Adipose tissue (tissue), 3 donors: ENCODE results near the gene LAMC2. TPM values are rescaled to one million over a fixed set of nuclear protein-coding genes. Genes with fewer than 3 reads are reported as not detected.
"Not testable (repeated sequence)": the region's sequence is repeated elsewhere in the genome, so short reads cannot be mapped to it uniquely, and the experiment has no call there.

ENCODE experiments used
- H3K27ac ChIP-seq: one replicate; pipeline ENCODE4 v1.5.1; 2013; ENCODE audit warnings: low read depth, low read length
- WGBS, 3 donors: extraction: QIAGEN DNeasy Blood & Tissue Kit; methylation state at CpG; one replicate each; pipeline ENCODE4 v1.1.7; 2013; 5-methylcytosine and 5-hydroxymethylcytosine counted together
- polyA plus RNA-seq, 3 donors: library from polyadenylated mRNA; stranded (reverse); fragments of 200-250 nt; gene quantifications; one replicate each; pipeline ENCODE4 v1.2.3, GENCODE V29; 2013
- donor health status: healthy with polysubstance abuse.
- donor health status: Bipolar disorder and iron deficiency.
- donor health status: healthy.

The LAMC2 gene
- polyA plus RNA-seq, 3 donors, result 2.0 to 3.8 (median 2.0) TPM

- no peak overlapping the region for H3K27ac ChIP-seq
These were observed 60.4 kb downstream of the LAMC2 start for GRCh38 chr1:183246436-183246835.

DNA sequence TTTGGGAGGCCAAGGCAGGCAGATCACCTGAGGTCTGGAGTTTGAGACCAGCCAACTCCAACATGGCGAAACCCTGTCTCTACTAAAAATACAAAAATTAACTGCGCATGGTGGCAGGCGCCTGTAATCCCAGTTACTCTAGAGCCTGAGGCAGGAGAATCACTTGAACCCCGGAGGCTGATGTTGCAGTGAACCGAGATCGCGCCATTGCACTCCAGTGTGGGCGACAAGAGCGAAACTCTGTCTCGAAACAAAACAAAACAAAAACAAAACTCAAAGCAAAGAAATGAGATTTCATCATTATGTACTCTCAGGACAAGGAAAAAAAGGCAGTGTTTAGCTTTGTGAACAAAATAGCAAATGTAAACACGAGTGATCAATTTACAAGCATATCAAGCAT lies 61.0 kb downstream of the LAMC2 start:
- H3K27ac ChIP-seq, result no peak overlapping the region
- WGBS, 3 donors, result 93 to 94% (median 93%) methylated on average over 11 of the region's 11 CpGs

DNA sequence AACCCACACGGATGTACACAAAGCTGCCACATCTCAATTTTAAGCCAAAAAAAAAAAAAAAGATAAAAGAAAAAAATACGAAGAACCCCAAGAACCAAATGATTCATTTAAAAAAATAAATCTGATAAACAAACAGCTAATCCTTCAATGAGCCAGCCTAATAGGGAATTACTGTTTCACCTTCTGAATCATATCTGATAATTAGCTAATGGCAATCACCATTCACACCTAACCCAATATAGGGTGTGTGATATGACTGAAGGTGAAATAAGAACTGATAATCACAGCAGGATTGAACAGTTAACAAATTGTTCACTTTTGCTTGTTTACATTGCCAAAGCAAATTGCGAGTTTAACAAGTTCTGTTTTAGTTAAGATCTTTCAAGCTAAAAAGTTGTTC lies 61.4 kb downstream of the LAMC2 start:
- no peak overlapping the region for H3K27ac ChIP-seq
- WGBS, 3 donors, result 67 to 92% (median 88%) methylated on average over 3 of the region's 3 CpGs

GRCh38 chr1:183247931-183248330 lies 61.9 kb downstream of the LAMC2 start:
- 81 to 84% (median 82%) methylated on average over 1 of the region's 1 CpG for WGBS, 3 donors
- H3K27ac ChIP-seq, result no peak overlapping the region

- H3K27ac ChIP-seq, result no peak overlapping the region
- 73 to 83% (median 83%) methylated on average over 4 of the region's 4 CpGs for WGBS, 3 donors
These were observed 63.1 kb downstream of the LAMC2 start for GRCh38 chr1:183248989-183249691.

DNA sequence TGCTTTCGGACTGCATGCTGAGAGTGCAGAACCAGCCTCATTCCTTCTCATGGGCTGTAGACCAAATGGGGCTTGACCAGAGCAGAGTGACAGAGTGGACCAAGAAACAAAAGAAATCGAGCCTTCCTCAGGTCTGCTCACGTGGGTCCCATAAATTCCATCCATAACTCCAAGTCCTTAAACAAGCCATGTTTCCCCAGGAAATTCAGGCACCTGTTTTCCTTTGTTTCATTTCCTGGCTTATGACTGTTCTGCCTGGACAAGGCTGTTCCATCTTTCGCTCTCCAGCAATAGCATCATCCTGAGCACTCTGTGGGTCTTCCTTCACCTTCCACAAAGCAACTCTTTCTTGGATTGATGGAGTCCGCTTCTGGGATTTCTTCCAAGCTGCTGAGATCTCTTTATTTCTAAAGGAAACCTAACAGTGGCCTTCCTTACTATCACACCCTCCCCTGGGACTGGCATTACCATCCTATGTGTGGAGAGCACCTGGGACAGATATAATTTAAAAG lies 63.9 kb downstream of the LAMC2 start:
- 74 to 86% (median 83%) methylated on average over 5 of the region's 5 CpGs for WGBS, 3 donors
- H3K27ac ChIP-seq, result no peak overlapping the region

- 96 to 97% (median 96%) methylated on average over 12 of the region's 12 CpGs for WGBS, 3 donors
- H3K27ac ChIP-seq, result no peak overlapping the region
These were observed 65.3 kb downstream of the LAMC2 start for GRCh38 chr1:183251101-183251958.

- WGBS, 3 donors, result 84 to 96% (median 94%) methylated on average over 8 of the region's 8 CpGs
- no peak overlapping the region for H3K27ac ChIP-seq
These were observed 65.9 kb downstream of the LAMC2 start for GRCh38 chr1:183251959-183252450.

- H3K27ac ChIP-seq, result no peak overlapping the region
- WGBS, 3 donors, result 69 to 95% (median 93%) methylated on average over 1 of the region's 1 CpG
These were observed 69.0 kb downstream of the LAMC2 start for GRCh38 chr1:183255073-183255472.

- no peak overlapping the region for H3K27ac ChIP-seq
- WGBS, 3 donors, result 64 to 81% (median 80%) methylated on average over 5 of the region's 5 CpGs
These were observed 73.9 kb downstream of the LAMC2 start for GRCh38 chr1:183259924-183260323.

DNA sequence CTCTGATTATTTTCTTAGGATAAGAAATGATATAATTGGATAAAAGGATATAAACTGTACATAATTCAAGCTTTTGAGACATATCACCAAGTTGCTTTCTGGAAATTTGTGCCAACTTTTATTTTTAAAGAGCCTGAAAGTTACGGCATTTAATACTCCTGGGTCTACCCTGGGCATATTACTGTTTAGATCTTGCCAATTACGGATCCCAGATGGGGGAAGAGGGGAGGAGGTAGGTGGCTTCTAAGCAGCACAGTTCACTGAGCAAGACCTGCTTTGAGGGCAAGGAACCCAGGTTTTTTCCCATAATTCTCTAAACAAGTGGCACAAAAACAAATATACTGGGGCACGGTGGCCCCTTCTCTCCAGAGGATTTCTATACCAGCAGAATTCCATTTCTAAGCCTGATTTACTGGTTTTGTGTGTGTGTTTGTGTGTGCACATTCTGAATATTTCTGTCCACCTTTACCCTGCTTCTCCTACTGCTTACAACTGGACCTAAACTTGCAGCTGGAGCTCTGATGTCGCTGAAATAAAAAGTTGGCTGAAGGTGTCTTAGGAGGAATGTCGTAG lies 76.7 kb downstream of the LAMC2 start:
- WGBS, 3 donors, result 57 to 71% (median 64%) methylated on average over 5 of the region's 5 CpGs
- no peak overlapping the region for H3K27ac ChIP-seq

DNA sequence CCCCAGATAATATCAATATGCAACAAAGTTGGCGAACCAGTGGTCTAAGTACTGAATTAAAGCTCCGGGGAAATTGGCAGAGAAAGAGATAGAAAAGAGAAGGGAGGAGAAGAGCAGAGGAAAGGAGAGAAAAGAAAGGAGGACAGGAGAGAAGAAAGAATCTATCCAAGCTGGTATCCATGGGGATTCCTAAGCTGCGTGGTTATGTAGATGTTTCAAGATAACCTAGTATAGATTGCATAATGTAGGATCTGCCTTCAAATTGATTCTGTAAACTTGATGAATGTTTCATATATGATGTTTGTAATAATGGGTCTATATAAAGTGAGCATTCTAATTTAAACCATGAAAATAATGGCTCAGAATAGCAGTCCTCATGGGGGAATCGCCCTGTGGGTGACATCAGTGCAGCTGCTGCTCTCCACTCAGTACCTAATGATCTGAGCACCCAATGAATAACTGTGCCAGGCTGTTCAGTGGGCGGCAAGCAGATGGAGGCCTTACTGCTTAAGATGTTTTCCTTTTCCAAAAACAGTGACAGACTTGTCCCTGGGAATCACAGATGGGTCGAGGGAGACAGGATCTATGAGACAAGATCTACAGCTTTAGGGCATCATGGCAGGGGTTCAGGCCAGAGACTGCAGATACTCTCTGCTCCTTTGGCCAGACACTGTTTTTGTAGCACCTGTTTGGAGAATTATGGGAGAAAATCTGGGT lies 78.0 kb downstream of the LAMC2 start:
- WGBS, 3 donors, result 70 to 73% (median 72%) methylated on average over 6 of the region's 6 CpGs
- no peak overlapping the region for H3K27ac ChIP-seq

DNA sequence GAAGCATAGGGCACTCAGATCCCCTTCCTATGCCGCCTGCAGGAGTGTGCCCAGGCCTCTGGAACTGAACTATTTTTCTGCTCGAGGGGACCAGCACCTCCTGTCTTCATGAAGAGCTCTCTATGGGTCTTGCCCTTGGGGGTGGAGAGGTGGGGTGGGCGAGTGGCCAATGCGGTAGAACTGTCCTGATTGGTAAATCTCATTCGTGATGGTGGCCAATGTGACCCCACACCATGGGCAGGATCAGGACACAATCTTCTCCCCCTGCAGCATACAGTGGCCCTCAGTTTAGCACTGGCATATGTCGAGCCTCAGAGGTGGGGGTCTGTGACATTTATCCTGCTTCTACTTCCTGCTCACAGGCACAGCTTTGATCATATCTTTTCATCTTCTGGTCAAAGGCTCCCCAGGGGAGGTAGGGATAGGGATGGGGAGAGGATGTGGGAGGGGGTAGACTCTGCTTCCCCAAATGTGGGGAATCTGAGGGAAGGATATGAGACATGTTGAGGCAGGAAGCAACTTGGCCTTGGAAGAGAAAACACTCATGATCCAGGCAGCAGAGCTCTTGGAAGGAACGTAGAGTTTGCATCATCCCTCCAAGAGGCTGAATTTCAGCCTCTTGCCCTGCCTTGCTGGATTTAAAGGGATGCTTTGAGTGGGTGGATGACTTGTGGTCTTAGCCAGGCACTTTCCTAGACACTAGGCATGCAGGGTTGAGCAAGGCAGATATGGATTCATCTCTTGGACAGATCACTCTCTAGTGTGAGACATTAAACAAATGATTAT lies 81.8 kb downstream of the LAMC2 start:
- 60 to 65% (median 60%) methylated on average over 7 of the region's 7 CpGs for WGBS, 3 donors
- no peak overlapping the region for H3K27ac ChIP-seq

DNA sequence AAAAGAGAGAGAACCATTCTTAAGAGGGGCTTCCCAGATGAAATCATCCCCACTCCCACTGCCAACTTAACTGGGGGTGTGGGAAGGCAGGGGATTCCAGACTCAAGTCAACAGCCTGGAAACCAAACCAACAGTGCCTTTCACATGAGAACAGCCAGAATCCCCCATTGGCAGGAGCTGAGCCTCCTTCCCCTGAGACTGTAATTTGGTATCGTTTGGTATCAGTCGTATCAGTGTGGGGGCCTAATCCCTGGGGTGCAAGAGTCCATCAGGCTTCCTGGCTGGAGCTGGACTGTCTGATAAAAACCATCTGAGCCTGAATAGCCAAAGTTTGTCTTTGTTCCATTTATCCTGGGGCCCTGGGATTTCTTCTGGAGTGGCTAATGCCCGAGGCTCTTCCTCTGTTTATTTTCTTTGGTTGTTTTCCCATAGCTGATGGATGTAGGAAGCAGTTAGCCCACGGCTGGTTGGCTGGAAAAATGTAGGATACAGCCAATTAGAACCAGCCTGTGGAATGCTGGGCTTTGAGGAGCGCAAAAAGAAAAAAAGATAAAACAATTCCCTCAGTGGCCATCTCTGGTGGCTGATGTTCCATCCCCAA lies 84.6 kb downstream of the LAMC2 start:
- no peak overlapping the region for H3K27ac ChIP-seq
- 26 to 51% (median 44%) methylated on average over 5 of the region's 5 CpGs for WGBS, 3 donors

GRCh38 chr1:183272390-183272848 lies 86.4 kb downstream of the LAMC2 start:
- no peak overlapping the region for H3K27ac ChIP-seq

GRCh38 chr1:183273300-183273699 lies 87.2 kb downstream of the LAMC2 start:
- H3K27ac ChIP-seq, result peak overlapping the region; percentile 26

More at GRCh38 chr1:183272390-183272848, 86.4 kb downstream of the LAMC2 start:
- 66 to 85% (median 73%) methylated on average over 4 of the region's 4 CpGs for WGBS, 3 donors

DNA sequence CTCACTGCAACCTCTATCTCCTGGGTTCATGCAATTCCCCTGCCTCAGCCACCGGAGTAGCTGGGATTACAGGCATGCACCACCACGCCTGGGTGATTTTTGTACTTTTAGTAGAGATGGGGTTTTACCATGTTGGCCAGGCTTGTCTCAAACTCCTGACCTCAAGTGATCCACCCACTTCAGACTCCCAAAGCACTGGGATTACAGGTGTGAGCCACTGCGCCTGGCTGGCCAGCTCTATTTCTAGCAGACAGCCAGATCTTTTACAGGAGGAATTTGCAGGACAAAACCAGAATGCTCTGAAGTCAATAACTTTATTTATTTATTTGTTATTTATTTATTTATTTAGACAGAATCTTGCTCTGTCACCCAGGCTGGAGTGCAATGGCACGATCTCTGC lies 87.9 kb downstream of the LAMC2 start:
- not testable (repeated sequence) for H3K27ac ChIP-seq
- WGBS, 3 donors, result 83 to 95% (median 95%) methylated on average over 4 of the region's 4 CpGs

More at GRCh38 chr1:183273300-183273699, 87.2 kb downstream of the LAMC2 start:
- WGBS, 3 donors, result 88 to 89% (median 88%) methylated on average over 5 of the region's 5 CpGs
